ENCODE data around the gene POM121C. TPM values are rescaled to one million over a fixed set of nuclear protein-coding genes. Genes with fewer than 3 reads are reported as not detected.
A peak's percentile ranks its signal among the peaks of the same experiment; 100 is the strongest.
"Not testable (repeated sequence)": the region's sequence is repeated elsewhere in the genome, so short reads cannot be mapped to it uniquely, and the experiment has no call there.

POM121C gene
- total RNA-seq, 2 donors from 2014 or later = 25.3 to 35.5 TPM

DNA sequence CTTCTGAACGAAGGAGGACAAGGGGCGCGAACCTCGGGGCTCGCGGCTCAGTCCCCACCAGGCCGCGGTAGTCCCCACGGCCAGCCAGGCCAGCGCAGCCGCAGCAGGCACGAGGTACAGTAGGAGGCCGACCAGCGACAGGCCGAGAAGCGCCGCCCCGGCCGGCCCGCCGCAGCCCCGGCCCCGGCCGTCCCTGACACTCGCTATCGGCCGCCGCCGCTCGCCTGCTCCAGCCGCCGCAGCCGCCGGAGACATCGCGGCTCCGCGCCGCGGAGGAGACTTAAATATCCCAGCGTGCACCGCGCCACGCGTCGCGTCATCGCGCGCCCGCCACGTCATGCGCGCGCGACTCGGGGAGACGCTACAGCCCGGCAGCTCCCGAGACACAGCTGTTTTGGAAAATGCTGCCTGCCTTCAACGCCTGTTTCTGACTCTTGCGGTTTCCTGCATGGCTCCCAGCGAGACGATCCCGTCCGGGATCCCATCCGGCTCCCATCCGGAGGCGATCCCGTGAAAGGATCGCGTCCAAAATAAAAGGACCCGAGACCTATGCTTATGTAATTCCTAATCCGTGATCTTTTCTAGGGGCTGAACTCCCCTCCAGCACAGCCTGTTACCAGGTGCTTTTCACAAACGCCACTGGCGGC is 43.5 kb downstream of the POM121C start:
- DNase-seq; intact Hi-C loops (cut with DNase I): not testable (repeated sequence)
- peak; percentile 98 for ATAC-seq

DNA sequence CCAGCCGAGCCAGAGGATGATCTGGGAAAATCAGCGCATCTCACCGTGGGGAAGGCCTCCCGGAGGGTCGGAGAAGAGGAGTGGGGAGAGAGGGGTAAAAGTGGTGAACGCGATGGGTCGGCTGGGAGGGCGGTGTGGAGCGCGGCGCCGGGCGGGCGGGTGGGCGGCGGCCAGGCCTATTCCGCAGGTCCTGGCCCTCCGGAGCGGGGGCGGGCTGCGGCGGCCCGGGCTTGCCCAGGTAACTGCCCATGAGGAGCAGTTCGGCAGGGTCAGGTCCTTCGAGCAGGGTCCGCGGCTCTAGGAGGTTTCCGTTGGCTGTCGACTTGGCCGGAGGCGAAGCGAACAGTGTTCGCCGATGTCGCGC is 44.0 kb downstream of the POM121C start:
- intact Hi-C loops (cut with DNase I); DNase-seq: not testable (repeated sequence)
- ATAC-seq = peak; percentile 51 to 81

DNA sequence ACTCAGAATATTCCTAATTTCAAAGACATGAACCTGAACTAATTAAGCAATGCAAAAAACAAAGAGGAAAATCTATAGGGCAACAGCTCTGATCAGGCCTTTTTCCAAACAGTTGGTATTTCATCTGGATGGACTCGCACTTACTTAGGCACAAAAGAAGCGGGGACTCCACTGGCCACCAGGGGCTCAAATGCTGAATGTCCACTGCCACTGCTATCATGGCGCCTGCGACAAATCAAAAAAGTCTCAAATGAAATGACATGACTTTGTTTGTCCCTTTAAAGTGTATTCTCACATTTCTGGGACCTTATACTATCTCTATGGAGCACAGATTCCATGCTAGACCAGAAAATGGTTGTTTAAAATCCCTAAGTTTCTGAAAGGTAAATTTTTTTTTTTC is 47.1 kb downstream of the POM121C start:
- intact Hi-C loops (cut with DNase I); DNase-seq; ATAC-seq: not testable (repeated sequence)

DNA sequence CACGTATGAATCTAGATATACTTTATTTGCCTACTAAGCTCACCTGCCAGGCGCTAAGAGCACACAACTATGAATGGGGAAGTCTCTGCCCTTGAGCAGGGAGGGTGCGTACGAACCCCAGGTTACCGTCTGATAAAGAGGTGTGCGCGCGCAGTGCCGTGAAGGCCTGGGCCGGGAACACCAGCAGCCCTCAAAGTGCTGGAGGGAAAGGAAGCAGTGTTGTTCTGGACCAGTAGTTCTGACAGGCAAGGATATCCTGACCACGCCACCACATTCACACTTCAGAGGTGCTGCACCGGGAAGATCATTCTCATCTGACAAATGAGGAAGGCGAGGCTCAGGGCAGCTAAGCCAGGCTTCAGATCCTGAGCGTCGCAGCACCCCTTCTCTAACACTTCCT is 62.6 kb downstream of the POM121C start:
- DNase-seq; intact Hi-C loops (cut with DNase I); ATAC-seq: not testable (repeated sequence)

DNA sequence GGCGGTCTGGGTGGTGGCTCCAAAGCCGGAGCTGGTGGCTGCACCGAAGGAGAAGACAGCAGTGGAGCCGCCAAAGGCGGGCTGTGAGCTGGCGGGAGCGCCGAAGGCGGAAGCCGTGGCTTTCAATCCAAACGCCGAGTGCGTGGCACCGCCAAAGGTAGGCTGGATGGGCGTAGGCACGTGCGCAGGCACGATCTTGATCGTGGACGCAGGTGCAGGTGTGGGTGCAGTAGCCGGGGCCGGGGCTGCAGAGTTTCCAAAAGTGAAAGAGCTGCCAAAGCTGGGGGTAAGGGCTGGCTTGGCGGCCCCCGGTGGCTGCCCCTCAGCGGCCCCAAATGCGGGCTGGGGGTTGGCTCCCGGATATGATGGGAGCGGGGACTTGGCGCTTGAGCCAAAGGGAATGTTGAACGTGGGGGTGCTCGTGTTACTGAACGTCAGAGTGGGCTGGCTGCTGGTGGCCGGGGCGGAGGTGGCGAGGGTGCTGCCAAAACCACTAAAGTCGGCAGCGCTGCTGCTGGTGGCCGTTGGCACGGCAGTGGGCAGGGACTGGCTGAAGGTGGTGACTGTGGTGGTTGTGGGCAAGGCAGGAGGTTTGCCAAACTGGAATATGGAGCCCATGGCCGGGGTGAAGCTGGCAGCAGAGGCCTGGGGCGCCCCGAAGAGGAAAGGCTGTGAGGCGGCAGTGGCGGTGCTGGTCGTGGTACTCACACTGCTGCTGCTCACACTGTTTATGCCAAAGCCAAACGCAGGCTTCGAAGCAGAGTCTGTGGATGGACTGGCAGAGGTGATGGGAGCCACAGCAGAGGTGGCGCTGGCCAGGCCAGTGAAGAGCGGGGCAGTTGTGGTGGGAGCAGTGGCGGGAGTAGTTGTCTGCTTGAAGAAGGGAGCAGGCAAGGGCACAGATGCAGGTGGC is 64.0 kb downstream of the POM121C start:
- DNase-seq; intact Hi-C loops (cut with DNase I); ATAC-seq: not testable (repeated sequence)

DNA sequence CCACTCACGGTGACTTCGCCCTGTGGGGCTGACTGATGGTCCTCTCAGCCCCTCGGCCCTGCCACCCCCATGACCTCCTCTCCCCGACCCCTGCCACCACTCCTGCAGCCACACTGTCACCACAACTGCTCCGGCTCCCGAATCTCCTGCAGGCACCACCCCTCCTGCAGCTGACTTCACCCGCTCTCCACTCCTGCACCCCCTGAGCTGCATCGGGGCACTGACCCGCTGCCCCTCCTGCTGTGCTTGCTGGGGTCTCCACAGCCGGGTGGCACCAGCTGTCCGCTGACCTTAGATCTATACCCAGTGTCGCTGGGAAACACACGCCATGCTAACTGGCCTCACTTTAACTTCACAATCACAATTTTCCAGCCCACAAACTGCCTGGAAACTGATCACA is 65.9 kb downstream of the POM121C start:
- DNase-seq; intact Hi-C loops (cut with DNase I); ATAC-seq: not testable (repeated sequence)

DNA sequence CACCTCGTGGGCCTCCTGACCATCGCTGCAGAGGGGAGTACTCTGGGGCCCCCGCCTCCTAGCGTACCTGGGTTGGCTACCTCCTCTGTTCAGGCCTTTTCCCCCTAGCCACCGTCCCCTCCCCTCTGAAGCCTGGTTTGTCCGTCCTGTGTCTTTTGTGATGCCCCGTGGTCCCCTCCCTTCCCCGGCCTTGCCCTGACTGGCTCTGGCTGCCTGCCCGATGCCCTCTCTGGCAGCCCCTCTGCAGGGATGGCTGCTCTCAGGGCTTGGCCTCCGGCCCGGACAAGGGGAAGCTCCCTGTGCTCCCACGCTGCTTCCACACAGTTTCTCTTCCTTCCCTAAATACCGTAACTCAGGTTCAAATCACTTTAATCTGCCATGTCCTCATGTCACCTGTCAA is 66.4 kb downstream of the POM121C start:
- peak; percentile 43 to 53 for ATAC-seq
- peak; percentile 40 for DNase-seq
- intact Hi-C loops (cut with DNase I) = not testable (repeated sequence)

DNA sequence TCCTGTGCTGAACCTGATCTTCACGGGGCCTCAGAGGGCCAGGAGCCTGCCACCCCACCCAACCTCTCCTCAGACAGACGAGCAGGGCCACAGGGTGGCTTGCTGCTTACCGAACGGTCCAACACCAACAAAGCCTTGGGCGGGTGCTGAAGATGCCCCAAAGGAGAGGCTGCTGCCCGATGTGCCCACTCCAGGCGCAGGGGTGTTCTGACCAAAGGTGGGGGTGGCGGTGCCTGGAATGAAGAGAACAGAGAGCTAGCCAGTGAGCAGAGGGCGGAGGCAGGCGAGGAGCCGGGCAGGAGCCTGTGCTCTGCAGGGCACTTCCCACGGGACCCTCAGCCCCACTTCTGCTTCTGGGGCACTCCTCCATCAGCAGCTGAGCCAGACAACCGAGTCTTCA is 66.9 kb downstream of the POM121C start:
- intact Hi-C loops (cut with DNase I); DNase-seq; ATAC-seq: not testable (repeated sequence)

DNA sequence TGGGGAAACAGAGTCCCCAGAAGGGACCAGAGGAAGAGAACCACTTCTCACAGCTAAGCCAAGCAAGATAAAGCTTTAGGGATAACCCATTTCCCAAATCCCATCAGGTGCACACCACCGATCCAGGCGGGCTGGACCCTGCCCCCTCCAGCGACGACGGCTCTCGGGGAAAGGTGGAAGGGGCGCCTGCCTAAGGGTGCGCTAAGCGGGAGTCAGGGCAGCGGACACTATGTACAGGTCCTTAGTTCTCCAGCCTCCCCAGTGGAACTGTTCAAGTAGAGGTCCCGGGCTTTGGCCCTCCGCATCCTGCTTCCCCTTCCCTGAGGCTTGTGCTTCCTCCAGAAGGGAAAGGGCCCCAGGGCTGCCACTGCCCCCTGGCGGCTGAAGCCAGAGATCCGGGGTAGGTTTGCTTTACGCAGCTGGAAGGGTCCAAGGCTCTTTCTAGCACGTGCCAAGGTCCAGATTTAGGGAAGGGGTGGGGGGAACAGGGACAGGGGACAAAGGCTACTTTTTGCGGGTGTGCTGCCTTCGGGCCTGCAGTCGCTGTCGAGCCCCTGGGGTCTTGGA is 67.7 kb downstream of the POM121C start:
- peak in 1 of 2 donors; percentile 3 for ATAC-seq
- intact Hi-C loops (cut with DNase I); DNase-seq: not testable (repeated sequence)

DNA sequence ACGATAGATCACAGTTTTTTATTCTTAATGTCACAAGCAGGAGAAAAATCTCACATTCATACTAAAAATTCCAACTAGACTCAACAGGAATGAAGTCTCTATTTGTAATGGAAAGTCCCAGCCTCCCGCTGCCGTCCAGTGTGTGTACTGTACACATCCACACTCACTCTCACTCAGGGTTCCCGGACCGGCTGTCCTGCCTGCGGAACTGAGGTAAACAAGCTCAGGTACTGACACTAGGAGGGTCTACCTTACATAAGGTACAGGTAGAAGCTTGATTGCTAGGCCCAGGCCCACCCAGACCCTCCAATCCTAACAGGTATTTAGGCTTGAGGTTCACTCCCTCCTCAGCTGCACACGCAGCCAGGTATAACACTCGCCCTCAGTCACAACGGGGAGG is 69.3 kb downstream of the POM121C start:
- intact Hi-C loops (cut with DNase I); DNase-seq: not testable (repeated sequence)

DNA sequence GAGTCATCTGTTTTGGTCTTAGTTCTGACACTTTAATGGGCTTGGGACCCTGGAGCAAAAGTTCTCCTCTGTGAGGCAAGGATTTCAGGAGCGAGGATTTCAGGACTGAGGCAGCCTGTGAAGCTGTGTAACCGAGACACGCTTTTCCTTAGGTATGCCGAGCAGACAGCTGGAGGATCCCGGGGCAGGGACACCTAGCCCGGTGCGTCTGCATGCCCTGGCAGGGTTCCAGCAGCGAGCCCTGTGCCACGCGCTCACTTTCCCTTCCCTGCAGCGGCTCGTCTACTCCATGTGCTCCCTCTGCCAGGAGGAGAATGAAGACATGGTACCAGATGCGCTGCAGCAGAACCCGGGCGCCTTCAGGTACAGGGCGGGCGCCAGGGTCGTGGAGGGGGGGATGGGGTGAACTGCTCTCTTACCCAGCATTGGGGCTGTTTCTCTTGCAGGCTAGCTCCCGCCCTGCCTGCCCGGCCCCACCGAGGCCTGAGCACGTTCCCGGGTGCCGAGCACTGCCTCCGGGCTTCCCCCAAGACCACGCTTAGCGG is 70.2 kb downstream of the POM121C start:
- DNase-seq; ATAC-seq; intact Hi-C loops (cut with DNase I): not testable (repeated sequence)

More for the DNA sequence above, 69.3 kb downstream of the POM121C start:
- ATAC-seq = not testable (repeated sequence)

DNA sequence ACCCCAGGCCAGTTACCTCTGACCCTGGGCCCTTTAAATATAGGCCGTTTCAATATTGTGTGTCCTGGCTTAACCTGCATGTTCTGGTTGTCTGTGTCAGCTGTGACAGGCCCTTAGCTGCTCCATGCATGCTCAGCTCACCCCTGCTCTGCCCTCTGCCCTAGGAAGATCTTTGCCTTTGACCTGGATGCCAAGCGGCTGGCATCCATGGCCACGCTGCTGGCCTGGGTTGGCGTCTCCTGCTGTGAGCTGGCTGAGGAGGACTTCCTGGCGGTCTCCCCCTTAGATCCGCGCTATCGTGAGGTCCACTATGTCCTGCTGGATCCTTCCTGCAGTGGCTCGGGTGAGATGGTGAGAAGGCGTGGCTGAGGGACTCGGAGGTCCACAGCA is 70.7 kb downstream of the POM121C start:
- DNase-seq; intact Hi-C loops (cut with DNase I): not testable (repeated sequence)
- peak in 1 of 2 donors; percentile 36 for ATAC-seq

DNA sequence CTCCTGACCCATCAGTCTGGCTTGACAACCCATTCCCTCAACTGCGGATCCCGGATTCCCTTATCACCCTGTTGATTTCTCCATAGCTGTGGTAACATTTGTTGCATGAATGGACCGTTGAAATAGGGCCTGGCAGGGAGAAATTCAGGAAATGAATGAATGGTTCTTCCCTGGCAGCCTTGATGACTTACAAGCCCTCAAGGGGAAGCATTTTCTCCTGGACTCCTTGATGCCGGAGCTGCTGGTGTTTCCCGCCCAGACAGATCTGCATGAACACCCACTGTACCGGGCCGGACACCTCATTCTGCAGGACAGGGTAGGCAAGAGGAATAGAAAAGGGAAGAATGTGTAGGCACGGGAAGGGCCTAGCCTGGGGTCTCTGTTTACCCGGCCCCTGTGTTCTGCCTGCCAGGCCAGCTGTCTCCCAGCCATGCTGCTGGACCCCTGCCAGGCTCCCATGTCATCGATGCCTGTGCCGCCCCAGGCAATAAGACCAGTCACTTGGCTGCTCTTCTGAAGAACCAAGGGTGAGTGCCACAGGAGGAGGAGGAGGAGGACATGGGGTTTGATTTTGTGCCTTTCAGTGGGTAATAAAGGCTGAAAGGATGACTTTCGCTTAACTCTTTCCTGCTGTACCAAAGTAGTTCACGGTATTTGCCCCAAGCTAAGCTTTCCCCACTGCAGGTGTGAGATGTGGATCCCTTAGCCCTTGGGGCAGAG is 71.2 kb downstream of the POM121C start:
- intact Hi-C loops (cut with DNase I); ATAC-seq; DNase-seq: not testable (repeated sequence)

DNA sequence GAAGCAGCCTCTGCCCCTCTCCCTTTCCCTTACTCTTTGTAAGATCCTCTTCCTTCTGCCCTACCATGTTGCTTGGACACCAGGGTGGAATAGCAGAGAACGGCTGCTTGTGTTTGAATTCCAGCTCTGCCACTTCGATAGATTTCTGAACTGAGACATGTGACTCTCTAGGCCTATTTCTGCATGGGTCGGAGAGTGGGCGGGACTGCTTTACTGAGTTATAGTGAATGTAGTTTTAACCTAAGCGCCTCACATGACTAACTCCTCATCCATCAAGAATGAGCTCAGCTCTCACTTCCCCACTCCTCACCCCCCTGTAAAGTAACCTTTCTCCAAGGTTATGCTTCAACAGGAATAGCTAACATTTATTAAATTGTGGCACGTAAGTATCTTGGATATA is 71.9 kb downstream of the POM121C start:
- intact Hi-C loops (cut with DNase I); DNase-seq; ATAC-seq: not testable (repeated sequence)

DNA sequence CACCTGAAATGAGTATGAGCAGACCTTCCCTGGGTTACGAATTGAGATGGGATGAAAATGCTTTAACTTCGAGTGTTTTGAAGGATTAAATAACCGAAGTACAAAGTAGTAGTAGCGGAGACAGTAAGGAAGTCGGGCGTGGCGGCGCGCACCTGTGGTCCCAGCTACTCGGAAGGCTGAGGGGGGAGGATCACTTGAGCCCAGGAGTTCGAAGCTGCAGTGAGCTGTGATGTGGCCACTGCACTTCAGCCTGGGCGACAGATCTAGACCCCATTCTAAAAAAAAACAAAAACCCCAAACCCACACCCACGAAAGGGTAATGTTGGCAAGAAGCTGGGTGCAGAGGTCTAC is 75.3 kb downstream of the POM121C start:
- intact Hi-C loops (cut with DNase I); DNase-seq; ATAC-seq: not testable (repeated sequence)

DNA sequence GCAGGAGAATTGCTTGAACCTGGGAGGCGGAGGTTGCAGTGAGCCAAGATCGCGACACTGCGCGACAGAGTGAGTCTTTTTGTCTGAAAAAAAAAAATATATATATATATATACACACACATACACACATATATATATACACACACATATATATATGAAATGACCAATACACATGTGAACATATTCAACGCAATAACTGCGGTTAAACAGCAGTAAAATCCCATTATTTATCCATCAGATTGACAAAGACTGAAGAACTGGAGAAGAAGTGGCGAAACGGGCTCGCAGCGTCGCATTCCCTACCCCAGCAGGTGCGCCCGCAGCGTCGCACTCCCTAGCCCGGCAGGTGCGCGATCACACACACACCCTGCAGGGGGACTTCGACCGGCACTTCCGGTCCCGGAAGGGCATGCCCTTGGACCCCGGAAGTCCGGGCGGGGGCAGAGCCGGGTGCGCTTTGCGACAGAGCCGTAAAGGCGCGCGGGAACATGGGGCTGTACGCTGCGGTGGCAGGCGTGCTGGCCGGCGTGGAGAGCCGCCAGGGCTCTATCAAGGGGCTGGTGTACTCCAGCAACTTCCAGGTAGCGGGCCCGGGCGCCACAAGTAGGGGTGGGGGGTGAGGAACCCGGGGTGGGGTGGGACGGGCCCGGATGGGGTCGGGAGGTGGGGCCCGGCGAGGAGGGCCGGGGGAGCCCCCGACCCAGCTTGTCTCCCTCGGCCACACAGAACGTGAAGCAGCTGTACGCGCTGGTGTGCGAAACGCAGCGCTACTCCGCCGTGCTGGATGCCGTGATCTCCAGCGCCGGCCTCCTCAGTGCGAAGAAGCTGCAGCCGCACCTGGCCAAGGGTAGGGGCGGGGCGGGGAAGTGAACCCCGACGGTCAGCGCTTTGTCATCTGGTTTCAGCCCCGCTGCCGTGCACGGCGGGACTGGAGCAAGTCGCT is 75.9 kb downstream of the POM121C start:
- peak; percentile 96 to 98 for ATAC-seq
- intact Hi-C loops (cut with DNase I); DNase-seq: not testable (repeated sequence)

DNA sequence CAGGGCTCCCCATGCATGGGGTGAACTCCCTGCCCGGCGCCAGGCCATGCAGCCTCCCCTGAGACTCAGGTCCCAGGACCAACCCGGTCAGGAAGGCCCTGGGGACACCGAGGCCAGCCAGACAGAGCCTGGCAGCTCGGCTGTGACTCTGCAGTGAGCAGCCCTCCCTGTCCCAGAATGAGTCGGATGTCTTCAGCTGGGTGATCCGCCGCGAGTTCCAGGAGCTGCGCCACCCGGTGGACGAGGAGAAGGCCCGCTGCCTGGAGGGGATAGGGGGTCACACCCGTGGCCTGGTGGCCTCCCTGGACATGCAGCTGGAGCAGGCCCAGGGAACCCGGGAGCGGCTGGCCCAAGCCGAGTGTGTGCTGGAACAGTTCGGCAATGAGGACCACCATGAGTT is 81.4 kb downstream of the POM121C start:
- intact Hi-C loops (cut with DNase I); DNase-seq: not testable (repeated sequence)
- peak in 1 of 2 donors; percentile 21 for ATAC-seq

All from left cardiac atrium (tissue), 4 donors.